GM23248 (cell line): Measurements from ENCODE around the gene NUMA1. TPM values are rescaled to one million over a fixed set of nuclear protein-coding genes. Genes with fewer than 3 reads are reported as not detected.

Experiments used
- DNase-seq: peaks from one replicate; pipeline ENCODE4 v3.0.0-alpha.2; 2015
- H2AFZ ChIP-seq: fragments of 200-600 bp; sonication (generic); 2 replicates; pipeline ENCODE4 v1.6.1; 2016; ENCODE audit warnings: antibody characterized with exemption
- H3F3A ChIP-seq: fragments of 200-600 bp; sonication (generic); 2 replicates; pipeline ENCODE4 v1.6.1; 2016; ENCODE audit warnings: mild to moderate bottlenecking, antibody characterized with exemption, mixed run types; ENCODE audit not compliant: insufficient read depth
- H3K27ac ChIP-seq: fragments of 200-600 bp; sonication (generic); 2 replicates; pipeline ENCODE4 v1.5.1; 2016; ENCODE audit warnings: mild to moderate bottlenecking
- H3K27me3 ChIP-seq: fragments of 200-600 bp; sonication (generic); replicated peaks from 2 replicates; pipeline ENCODE4 v1.6.1; 2016; ENCODE audit warnings: mild to moderate bottlenecking; ENCODE audit not compliant: insufficient read depth
- H3K36me3 ChIP-seq: fragments of 200-600 bp; sonication (generic); 2 replicates; pipeline ENCODE4 v1.6.1; 2016; ENCODE audit warnings: low read depth, mild to moderate bottlenecking
- H3K4me1 ChIP-seq: fragments of 200-600 bp; sonication (generic); 2 replicates; pipeline ENCODE4 v1.6.1; 2016; ENCODE audit warnings: mild to moderate bottlenecking; ENCODE audit not compliant: insufficient read depth
- H3K4me2 ChIP-seq: fragments of 200-600 bp; sonication (generic); one replicate; pipeline ENCODE4 v1.6.1; 2016; ENCODE audit warnings: mild to moderate bottlenecking; ENCODE audit not compliant: unreplicated experiment
- H3K4me3 ChIP-seq: fragments of 200-600 bp; sonication (generic); 2 replicates; pipeline ENCODE4 v1.5.1; 2016; ENCODE audit warnings: mild to moderate bottlenecking
- H3K79me2 ChIP-seq: fragments of 200-600 bp; sonication (generic); 2 replicates; pipeline ENCODE4 v1.6.1; 2016; ENCODE audit warnings: mild to moderate bottlenecking; ENCODE audit not compliant: insufficient read depth
- H3K9ac ChIP-seq: fragments of 200-600 bp; sonication (generic); 2 replicates; pipeline ENCODE4 v1.6.1; 2016; ENCODE audit warnings: mild to moderate bottlenecking
- H3K9me2 ChIP-seq: fragments of 200-600 bp; sonication (generic); 2 replicates; pipeline ENCODE4 v1.6.1; 2016; ENCODE audit warnings: mixed run types, mild to moderate bottlenecking, moderate library complexity; ENCODE audit not compliant: insufficient read depth
- H3K9me3 ChIP-seq: fragments of 200-600 bp; sonication (generic); one replicate; pipeline ENCODE4 v1.6.1; 2017; ENCODE audit warnings: low read depth
- H4K20me1 ChIP-seq: fragments of 200-600 bp; sonication (generic); 2 replicates; pipeline ENCODE4 v1.6.0; 2016; ENCODE audit not compliant: insufficient read depth
- EZH2 ChIP-seq: fragments of 200-600 bp; sonication (generic); IDR thresholded peaks from 2 replicates; pipeline ENCODE4 v1.6.1; 2018; ENCODE audit warnings: antibody characterized with exemption, mild to moderate bottlenecking; ENCODE audit not compliant: insufficient read depth, poor library complexity, severe bottlenecking
- EZH2phosphoT487 ChIP-seq: fragments of 200-600 bp; sonication (generic); IDR thresholded peaks from 2 replicates; pipeline ENCODE4 v1.6.1; 2018; ENCODE audit warnings: antibody characterized with exemption, moderate library complexity, mild to moderate bottlenecking, low read depth; ENCODE audit not compliant: insufficient read depth
- WGBS, 2 experiments: methylation state at CpG; one replicate each; pipeline ENCODE4 v1.1.6; 2015 to 2017; ENCODE audit warnings: low lambda C conversion rate in 2 of 2, low coverage in 1 of 2; ENCODE audit errors: missing lambda C conversion rate in 2 of 2; 5-methylcytosine and 5-hydroxymethylcytosine counted together
- in situ Hi-C: fragments of 300-500 bp; cut with MboI; formaldehyde crosslinking; loops from 2 replicates; pipeline ENCODE4 v1.15.0; 2020
- polyA plus RNA-seq: library from polyadenylated mRNA; unstranded; fragments of >200 nt; fragmentation: Nextera tagmentation; extraction: Ambion mirVana; gene quantifications from 2 replicates; pipeline ENCODE4 v1.2.1, GENCODE V29; 2016
- total RNA-seq: library from RNA; depleted of rRNA; stranded (reverse); fragments of >200 nt; shearing (Covaris generic); gene quantifications from 2 replicates; pipeline ENCODE4 v1.2.3, GENCODE V29; 2014

NUMA1 gene
- total and polyA plus RNA-seq, 2 experiments from 2014 or later, result 51.5 to 124 TPM

DNA sequence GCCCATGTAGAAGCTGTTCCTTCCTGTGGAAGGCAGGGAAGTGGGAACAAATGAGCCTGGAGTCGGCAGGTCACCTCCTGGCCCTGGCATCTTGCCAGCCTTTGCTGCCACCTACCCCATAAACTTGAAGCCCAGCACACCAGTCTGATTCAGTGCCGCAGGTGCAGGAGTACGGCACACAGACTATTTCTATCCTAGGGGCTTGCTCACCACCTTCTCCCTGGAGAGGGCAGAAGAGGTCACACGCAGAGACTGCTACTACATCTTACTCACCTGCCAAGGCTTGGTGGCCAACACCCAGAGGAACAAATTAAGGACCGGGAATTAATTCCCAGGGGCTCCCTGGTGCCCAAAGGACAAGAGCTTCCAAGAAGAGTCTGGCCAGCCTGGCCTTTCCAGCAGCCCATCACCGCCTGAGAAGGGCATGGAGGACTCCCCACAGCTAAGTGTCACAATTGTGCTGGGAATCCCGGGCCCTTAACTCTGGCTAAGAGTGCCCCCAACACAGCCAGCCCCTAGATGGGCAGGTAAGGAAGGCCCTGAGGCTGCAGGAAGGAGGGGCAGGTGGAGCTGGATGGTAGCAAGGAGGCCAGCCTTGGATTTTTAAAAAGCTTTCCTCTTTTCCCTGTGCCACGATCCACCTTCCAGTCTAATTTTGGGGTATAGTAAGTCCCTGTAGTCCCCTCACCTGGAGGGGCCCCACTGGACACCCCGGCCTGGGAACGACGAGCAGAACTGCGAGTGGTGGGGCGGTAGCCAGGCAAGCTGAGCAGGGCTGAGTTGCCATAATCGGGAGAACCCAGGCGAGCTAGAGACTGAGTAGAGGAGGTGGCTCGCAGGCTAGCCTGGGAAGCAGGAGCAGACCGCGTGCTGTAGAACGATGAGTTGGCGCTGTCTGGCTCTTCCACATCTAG lies 74.7 kb downstream of the NUMA1 start:
- H2AFZ ChIP-seq, result no peak overlapping the region
- no peak overlapping the region for H3K4me3 ChIP-seq
- no peaks in the 10 kb centered on the region for H4K20me1 ChIP-seq
- no peaks in the 10 kb centered on the region for H3K27me3 ChIP-seq
- no peak for DNase-seq
- H3K79me2 ChIP-seq, result peaks cover 10% of the 10 kb centered on the region
- no peak overlapping the region for H3K27ac ChIP-seq
- no peak overlapping the region for H3K9ac ChIP-seq
- no peak for TF ChIP-seq EZH2
- no peak for TF ChIP-seq EZH2phosphoT487
- H3K4me1 ChIP-seq, result no peaks in the 10 kb centered on the region
- 85 to 88% methylated on average over 20 of the region's 20 CpGs for WGBS, 2 experiments
- H3K9me3 ChIP-seq, result no peaks in the 10 kb centered on the region
- peaks cover 41% of the 10 kb centered on the region; the same call in 1 of the 2 replicates for H3K36me3 ChIP-seq
- H3F3A ChIP-seq, result peaks cover 52% of the 10 kb centered on the region
- no peaks in the 10 kb centered on the region for H3K9me2 ChIP-seq
- H3K4me2 ChIP-seq, result no peak overlapping the region
- in situ Hi-C loops, result no loop called here

GRCh38 chr11:72004515-72005346 lies 75.6 kb downstream of the NUMA1 start:
- no peak for TF ChIP-seq EZH2
- no peak for TF ChIP-seq EZH2phosphoT487
- no peaks in the 10 kb centered on the region for H3K9me2 ChIP-seq
- H3F3A ChIP-seq, result peaks cover 52% of the 10 kb centered on the region
- no peaks in the 10 kb centered on the region for H3K9me3 ChIP-seq
- H4K20me1 ChIP-seq, result no peaks in the 10 kb centered on the region
- no peak overlapping the region for H2AFZ ChIP-seq
- no peaks in the 10 kb centered on the region for H3K27me3 ChIP-seq
- H3K36me3 ChIP-seq, result peaks cover 40% of the 10 kb centered on the region; the same call in 1 of the 2 replicates
- 92% methylated on average over 14 to 16 of the region's 16 CpGs for WGBS, 2 experiments
- in situ Hi-C loops, result no loop called here
- H3K79me2 ChIP-seq, result peaks cover 1% of the 10 kb centered on the region; the same call in 1 of the 2 replicates
- H3K9ac ChIP-seq, result no peak overlapping the region
- DNase-seq, result no peak
- H3K4me1 ChIP-seq, result no peaks in the 10 kb centered on the region
- H3K4me2 ChIP-seq, result no peak overlapping the region
- no peak overlapping the region for H3K4me3 ChIP-seq
- no peak overlapping the region for H3K27ac ChIP-seq

DNA sequence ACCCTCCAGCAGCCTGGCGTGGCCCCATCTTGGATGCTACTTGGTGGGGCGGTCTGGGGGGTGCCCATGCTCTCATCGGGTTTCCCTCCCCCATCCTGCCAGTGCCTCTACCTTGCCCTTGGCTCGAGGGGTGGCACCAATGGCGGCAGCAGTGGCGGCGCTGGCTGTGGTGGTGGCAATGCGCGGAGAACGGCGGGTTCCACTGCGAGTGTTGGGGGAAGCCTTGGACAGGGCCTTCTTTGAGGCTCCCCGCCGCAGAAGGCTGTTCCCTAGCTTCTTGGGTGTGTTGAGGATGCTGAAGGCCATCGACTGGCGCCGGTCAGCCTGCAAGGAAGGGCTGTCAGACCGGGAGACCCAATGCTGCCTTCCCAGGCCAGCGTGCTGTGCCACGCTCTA lies 76.6 kb downstream of the NUMA1 start:
- in situ Hi-C loops, result no loop called here
- Histone ChIP-seq H3K9me2 (no peaks in the 10 kb centered on the region), H3K4me2 (no peak overlapping the region), H3K79me2 (no peaks in the 10 kb centered on the region), H3K27me3 (no peaks in the 10 kb centered on the region), H3K9me3 (no peaks in the 10 kb centered on the region), H3K27ac (no peak overlapping the region), H3K4me3 (no peak overlapping the region), H3K36me3 (peaks cover 39% of the 10 kb centered on the region; the same call in 1 of the 2 replicates), H2AFZ (no peak overlapping the region), H4K20me1 (no peaks in the 10 kb centered on the region), H3F3A (peaks cover 51% of the 10 kb centered on the region), H3K4me1 (no peaks in the 10 kb centered on the region), H3K9ac (no peak overlapping the region)
- 89 to 90% methylated on average over 18 to 20 of the region's 20 CpGs for WGBS, 2 experiments
- TF ChIP-seq EZH2 (no peak), EZH2phosphoT487 (no peak)
- DNase-seq, result no peak
